ENCODE results near the gene SLC8A3. TPM values are rescaled to one million over a fixed set of nuclear protein-coding genes. Genes with fewer than 3 reads are reported as not detected.

SLC8A3 gene
- total RNA-seq, 1 experiment from 2014 or later, result not detected

GRCh38 chr14:70180718-70181117, 8.0 kb downstream of the SLC8A3 start:
- in situ Hi-C loops (cut with HindIII; ENCODE audit: low pct_unique_long_range_greater_than_20kb, low sequenced_read_pairs), result no loop called here
- no peaks in the 10 kb centered on the region; the same call in none of the 2 replicates for H3K27me3 ChIP-seq (ENCODE audit: control insufficient read depth, insufficient read depth, low read length)
- POLR2A ChIA-PET, result no interaction called here
- CTCF ChIA-PET, result no interaction called here
- TF ChIP-seq REST (IDR thresholded peaks at IDR 0.05; ENCODE audit: insufficient read depth in 1 of 2, low read depth in 2 of 2, low read length in 1 of 2), result no peak
- TF ChIP-seq POLR2AphosphoS5 (IDR thresholded peaks at IDR 0.05; ENCODE audit: low read depth, low read length), result no peak
- no peak for TF ChIP-seq CTCF (IDR thresholded peaks at IDR 0.05)
- no peak for TF ChIP-seq SIN3A (IDR thresholded peaks at IDR 0.05; ENCODE audit: borderline replicate concordance, insufficient read depth, low read depth, low read length)
- TF ChIP-seq TCF7L2 (IDR thresholded peaks at IDR 0.05; ENCODE audit: low read depth, low read length), result no peak
- no TSS peak for BruUV-seq (replicated peaks)
- intact Hi-C loops (cut with micrococcal nuclease; ENCODE audit: unreplicated experiment), result no loop called here
- no peak overlapping the region for H3K4me3 ChIP-seq (ENCODE audit: low read depth in 2 of 2, low read length in 2 of 2)
- no peaks in the 10 kb centered on the region for H3K36me3 ChIP-seq (ENCODE audit: control insufficient read depth, insufficient read depth, low read length)
- DNase-seq (ENCODE audit: low read depth, low spot score) (no peak), ATAC-seq (no peak)
- H3K27ac ChIP-seq (ENCODE audit: low read length), result no peak overlapping the region
- H3K4me1 ChIP-seq (ENCODE audit: control insufficient read depth, insufficient read depth, low read length), result no peaks in the 10 kb centered on the region
- no peaks in the 10 kb centered on the region for H3K9me3 ChIP-seq (ENCODE audit: control insufficient read depth, insufficient read depth, low read depth, low read length)

GRCh38 chr14:70177081-70177800, 11.5 kb downstream of the SLC8A3 start:
- ChIA-PET POLR2A (no interaction called here), CTCF (no interaction called here)
- intact Hi-C loops (cut with micrococcal nuclease; ENCODE audit: unreplicated experiment) (no loop called here), in situ Hi-C loops (cut with HindIII; ENCODE audit: low pct_unique_long_range_greater_than_20kb, low sequenced_read_pairs) (no loop called here)
- no peaks in the 10 kb centered on the region for H3K36me3 ChIP-seq (ENCODE audit: control insufficient read depth, insufficient read depth, low read length)
- DNase-seq (ENCODE audit: low read depth, low spot score) (no peak), ATAC-seq (no peak)
- no peak overlapping the region for H3K27ac ChIP-seq (ENCODE audit: low read length)
- no peak for TF ChIP-seq POLR2AphosphoS5 (IDR thresholded peaks at IDR 0.05; ENCODE audit: low read depth, low read length)
- no peak for TF ChIP-seq SIN3A (IDR thresholded peaks at IDR 0.05; ENCODE audit: borderline replicate concordance, insufficient read depth, low read depth, low read length)
- no peak for TF ChIP-seq CTCF (IDR thresholded peaks at IDR 0.05)
- TF ChIP-seq REST (IDR thresholded peaks at IDR 0.05; ENCODE audit: insufficient read depth in 1 of 2, low read depth in 2 of 2, low read length in 1 of 2), result no peak
- TF ChIP-seq TCF7L2 (IDR thresholded peaks at IDR 0.05; ENCODE audit: low read depth, low read length), result no peak
- no TSS peak for BruUV-seq (replicated peaks)
- H3K27me3 ChIP-seq (ENCODE audit: control insufficient read depth, insufficient read depth, low read length), result peaks cover 1% of the 10 kb centered on the region
- H3K4me1 ChIP-seq (ENCODE audit: control insufficient read depth, insufficient read depth, low read length), result no peaks in the 10 kb centered on the region
- no peaks in the 10 kb centered on the region for H3K9me3 ChIP-seq (ENCODE audit: control insufficient read depth, insufficient read depth, low read depth, low read length)
- no peak overlapping the region for H3K4me3 ChIP-seq (ENCODE audit: low read depth in 2 of 2, low read length in 2 of 2)
